T-helper 1 cell treated with Interleukin-12 subunit alpha and Interleukin-12 subunit beta and Interleukin-4 antibody, amounts not matched to agents 30 μg/mL and 1 μg/mL, for 36 hours (primary cell): ENCODE measurements around the gene ARL6IP5.

Experiments
- H3K27ac Mint-ChIP-seq: one replicate; pipeline ENCODE4 v1.8.0; 2021; ENCODE audit warnings: mild to moderate bottlenecking, mixed read lengths
- H3K27me3 Mint-ChIP-seq: one replicate; pipeline ENCODE4 v1.8.0; 2021; ENCODE audit warnings: low read depth, mixed read lengths
- H3K36me3 Mint-ChIP-seq: one replicate; pipeline ENCODE4 v1.8.0; 2021; ENCODE audit warnings: low read depth, mixed read lengths
- H3K4me1 Mint-ChIP-seq: one replicate; pipeline ENCODE4 v1.8.0; 2021; ENCODE audit warnings: low read depth, mixed read lengths
- H3K4me3 Mint-ChIP-seq: one replicate; pipeline ENCODE4 v1.8.0; 2021; ENCODE audit warnings: mild to moderate bottlenecking, moderate library complexity, mixed read lengths
- H3K9me3 Mint-ChIP-seq: one replicate; pipeline ENCODE4 v1.8.0; 2021; ENCODE audit warnings: mixed read lengths

Gene ARL6IP5

GRCh38 chr3:69118555-69118954 is 33.8 kb downstream of the ARL6IP5 start:
- Mint-ChIP-seq H3K27ac (no peak overlapping the region), H3K36me3 (no peaks in the 10 kb centered on the region), H3K4me3 (no peak overlapping the region), H3K27me3 (no peaks in the 10 kb centered on the region), H3K9me3 (no peaks in the 10 kb centered on the region), H3K4me1 (peaks cover 2% of the 10 kb centered on the region)

DNA sequence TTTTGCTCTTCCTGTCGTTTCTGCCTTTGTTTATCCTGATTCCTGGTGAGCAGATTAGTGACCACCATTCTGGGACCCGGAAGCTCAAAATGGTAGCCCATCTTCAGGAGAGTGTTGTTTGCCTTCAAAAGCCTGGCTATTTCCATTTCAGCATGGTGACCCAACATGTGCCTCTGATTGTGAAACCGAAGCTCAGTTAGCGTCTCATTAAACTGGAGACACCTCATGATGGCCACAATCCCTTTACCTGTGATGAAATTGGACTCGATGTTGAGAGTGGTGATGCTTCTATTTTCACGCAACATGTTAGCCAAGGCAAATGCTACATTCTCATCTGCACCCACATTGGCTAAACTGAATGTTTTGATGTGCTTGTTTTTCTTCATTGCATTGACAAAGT is 34.4 kb downstream of the ARL6IP5 start:
- Mint-ChIP-seq H3K27ac (no peak overlapping the region), H3K4me3 (no peak overlapping the region), H3K4me1 (peaks cover 2% of the 10 kb centered on the region), H3K27me3 (no peaks in the 10 kb centered on the region), H3K9me3 (no peaks in the 10 kb centered on the region), H3K36me3 (no peaks in the 10 kb centered on the region)

DNA sequence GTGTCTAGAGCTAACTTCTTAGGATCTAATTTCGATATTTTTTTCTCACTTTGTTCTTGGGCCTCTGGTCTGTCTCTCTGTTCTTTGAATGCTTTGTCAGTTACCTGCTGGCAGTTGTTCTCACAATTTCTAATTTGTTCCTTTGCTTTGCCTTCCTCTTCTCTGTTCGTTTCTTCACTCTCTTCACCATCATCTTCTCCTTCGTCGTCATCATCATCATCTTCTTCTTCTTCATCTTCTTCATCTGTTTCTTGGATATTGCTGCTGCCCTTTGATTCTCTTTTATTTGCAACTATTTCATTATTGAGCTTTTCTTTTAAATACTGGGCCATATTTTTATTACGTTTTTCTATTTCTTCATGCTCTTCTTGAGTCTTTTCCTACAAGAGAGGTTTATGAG is 34.9 kb downstream of the ARL6IP5 start:
- H3K27ac Mint-ChIP-seq, result no peak overlapping the region

GRCh38 chr3:69120879-69121464 is 36.2 kb downstream of the ARL6IP5 start:
- Mint-ChIP-seq H3K36me3 (no peaks in the 10 kb centered on the region), H3K27ac (no peak overlapping the region), H3K9me3 (no peaks in the 10 kb centered on the region), H3K4me3 (no peak overlapping the region), H3K27me3 (no peaks in the 10 kb centered on the region), H3K4me1 (peaks cover 2% of the 10 kb centered on the region)

More for the DNA sequence above, 34.9 kb downstream of the ARL6IP5 start:
- Mint-ChIP-seq H3K4me3 (no peak overlapping the region), H3K4me1 (peaks cover 2% of the 10 kb centered on the region), H3K27me3 (no peaks in the 10 kb centered on the region), H3K36me3 (no peaks in the 10 kb centered on the region), H3K9me3 (no peaks in the 10 kb centered on the region)

DNA sequence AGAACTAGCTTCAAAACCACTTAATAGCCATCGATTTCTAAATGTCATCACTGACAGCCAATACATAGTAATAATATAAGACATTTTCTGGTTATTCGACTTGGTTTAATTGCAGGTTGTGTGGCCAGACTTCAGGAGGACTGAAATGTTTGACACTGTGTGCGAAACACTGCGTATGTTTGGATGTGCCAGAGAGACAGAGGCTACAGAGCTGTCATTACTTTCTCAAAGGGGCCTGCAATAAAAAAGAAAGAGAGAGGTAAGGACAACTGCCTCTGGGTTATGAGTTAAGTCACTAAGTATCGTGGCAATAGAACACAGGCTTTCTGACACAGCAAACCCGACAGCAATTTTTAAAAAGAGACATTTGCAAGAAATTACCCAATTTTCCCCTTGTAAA is 36.8 kb downstream of the ARL6IP5 start:
- peaks cover 4% of the 10 kb centered on the region for H3K27me3 Mint-ChIP-seq
- H3K4me3 Mint-ChIP-seq, result no peak overlapping the region
- H3K4me1 Mint-ChIP-seq, result peaks cover 2% of the 10 kb centered on the region
- no peaks in the 10 kb centered on the region for H3K9me3 Mint-ChIP-seq
- no peak overlapping the region for H3K27ac Mint-ChIP-seq
- H3K36me3 Mint-ChIP-seq, result no peaks in the 10 kb centered on the region

DNA sequence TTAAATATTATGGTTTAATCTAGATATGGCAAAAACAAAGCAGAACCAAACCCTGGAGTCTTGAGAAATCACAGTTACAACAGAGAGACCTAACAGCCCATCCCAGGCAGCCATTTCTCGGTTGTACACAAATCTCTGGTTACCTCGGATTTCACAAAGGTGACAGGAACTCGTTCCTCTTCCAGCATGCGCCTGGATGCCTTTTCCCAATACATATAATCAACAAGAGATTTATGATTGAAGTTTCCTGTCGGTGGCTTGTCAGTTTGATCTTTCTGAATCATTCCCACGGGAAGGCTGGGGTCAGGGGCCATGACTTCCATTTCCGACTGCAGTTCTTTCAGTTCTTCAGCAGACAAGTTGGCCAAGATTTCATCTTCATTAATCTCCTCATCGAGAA is 37.2 kb downstream of the ARL6IP5 start:
- Mint-ChIP-seq H3K27ac (no peak overlapping the region), H3K36me3 (no peaks in the 10 kb centered on the region), H3K27me3 (peaks cover 8% of the 10 kb centered on the region), H3K4me1 (peaks cover 2% of the 10 kb centered on the region), H3K9me3 (no peaks in the 10 kb centered on the region), H3K4me3 (no peak overlapping the region)

DNA sequence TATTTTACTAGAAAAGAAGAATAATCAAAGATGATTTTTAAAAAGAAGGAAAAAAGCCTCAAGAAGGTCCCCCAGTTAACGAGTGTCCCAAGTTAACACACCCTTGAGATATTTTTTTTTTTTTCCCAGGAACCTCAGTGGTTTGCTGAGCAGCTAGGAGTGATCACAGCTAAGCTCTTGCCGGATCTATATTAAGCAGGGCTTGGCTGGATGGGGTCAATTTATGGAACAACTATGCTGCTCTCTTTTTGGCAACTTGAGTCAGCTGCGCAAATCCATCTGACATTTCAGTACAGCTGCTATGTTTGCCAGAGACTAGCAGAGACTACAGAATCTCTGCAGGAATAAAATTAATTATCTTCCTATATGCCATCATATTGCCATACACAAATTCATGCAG is 37.7 kb downstream of the ARL6IP5 start, which contains the start of gene LMOD3:
Gene LMOD3 (minus strand): TSS at position 193 of the 400 bp plus-strand sequence. CDS start 209 bp downstream, outside the sequence.
- peaks cover 2% of the 10 kb centered on the region for H3K4me1 Mint-ChIP-seq
- H3K4me3 Mint-ChIP-seq, result no peak within 1 kb of the TSS
- no peaks in the 10 kb centered on the region for H3K36me3 Mint-ChIP-seq
- no peaks in the 10 kb centered on the region for H3K9me3 Mint-ChIP-seq
- no peak within 1 kb of the TSS for H3K27ac Mint-ChIP-seq
- H3K27me3 Mint-ChIP-seq, result peaks cover 12% of the 10 kb centered on the region

GRCh38 chr3:69126216-69126615 is 41.5 kb downstream of the ARL6IP5 start:
- H3K27ac Mint-ChIP-seq, result no peak overlapping the region
- no peak overlapping the region for H3K4me3 Mint-ChIP-seq
- H3K36me3 Mint-ChIP-seq, result no peaks in the 10 kb centered on the region
- H3K9me3 Mint-ChIP-seq, result no peaks in the 10 kb centered on the region
- no peaks in the 10 kb centered on the region for H3K4me1 Mint-ChIP-seq
- peaks cover 18% of the 10 kb centered on the region for H3K27me3 Mint-ChIP-seq

GRCh38 chr3:69126999-69127398 is 42.3 kb downstream of the ARL6IP5 start:
- Mint-ChIP-seq H3K27me3 (peaks cover 20% of the 10 kb centered on the region), H3K9me3 (no peaks in the 10 kb centered on the region), H3K4me1 (no peaks in the 10 kb centered on the region), H3K27ac (no peak overlapping the region), H3K36me3 (no peaks in the 10 kb centered on the region), H3K4me3 (no peak overlapping the region)

GRCh38 chr3:69128509-69128908 is 43.8 kb downstream of the ARL6IP5 start:
- H3K36me3 Mint-ChIP-seq, result no peaks in the 10 kb centered on the region
- H3K4me1 Mint-ChIP-seq, result no peaks in the 10 kb centered on the region
- no peaks in the 10 kb centered on the region for H3K9me3 Mint-ChIP-seq
- H3K27me3 Mint-ChIP-seq, result peaks cover 21% of the 10 kb centered on the region
- no peak overlapping the region for H3K4me3 Mint-ChIP-seq
- no peak overlapping the region for H3K27ac Mint-ChIP-seq

- Mint-ChIP-seq H3K4me3 (no peak overlapping the region), H3K4me1 (no peaks in the 10 kb centered on the region), H3K9me3 (no peaks in the 10 kb centered on the region), H3K36me3 (no peaks in the 10 kb centered on the region), H3K27ac (no peak overlapping the region), H3K27me3 (peaks cover 21% of the 10 kb centered on the region)
Observed at GRCh38 chr3:69129531-69129930, 44.8 kb downstream of the ARL6IP5 start.

GRCh38 chr3:69130689-69131088 is 46.0 kb downstream of the ARL6IP5 start:
- H3K4me3 Mint-ChIP-seq, result no peak overlapping the region
- H3K9me3 Mint-ChIP-seq, result no peaks in the 10 kb centered on the region
- H3K36me3 Mint-ChIP-seq, result no peaks in the 10 kb centered on the region
- H3K27ac Mint-ChIP-seq, result no peak overlapping the region
- peaks cover 26% of the 10 kb centered on the region for H3K27me3 Mint-ChIP-seq
- H3K4me1 Mint-ChIP-seq, result no peaks in the 10 kb centered on the region

GRCh38 chr3:69137005-69137404 is 52.3 kb downstream of the ARL6IP5 start:
- H3K9me3 Mint-ChIP-seq, result no peaks in the 10 kb centered on the region
- H3K27ac Mint-ChIP-seq, result no peak overlapping the region
- no peak overlapping the region for H3K4me3 Mint-ChIP-seq
- no peaks in the 10 kb centered on the region for H3K36me3 Mint-ChIP-seq
- H3K4me1 Mint-ChIP-seq, result no peaks in the 10 kb centered on the region
- H3K27me3 Mint-ChIP-seq, result peaks cover 46% of the 10 kb centered on the region

DNA sequence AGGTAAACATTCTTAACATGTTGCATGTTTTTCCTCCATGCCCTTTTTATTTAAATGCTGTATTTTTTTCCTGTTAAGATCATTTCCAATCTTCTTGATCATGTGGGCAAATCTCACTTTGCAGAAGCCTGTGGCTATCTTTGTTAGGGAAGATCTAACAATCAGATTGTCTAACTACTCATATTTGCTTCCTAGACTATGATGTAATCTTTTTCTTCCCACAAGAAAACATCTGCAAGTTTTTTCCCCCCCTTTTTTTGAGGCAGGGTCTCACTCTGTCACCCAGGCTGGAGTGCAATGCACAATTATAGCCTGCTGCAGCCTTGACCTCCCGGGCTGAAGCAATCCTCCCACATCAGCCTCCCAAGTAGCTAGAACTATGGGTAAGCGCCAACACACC is 52.7 kb downstream of the ARL6IP5 start:
- H3K4me1 Mint-ChIP-seq, result no peaks in the 10 kb centered on the region
- H3K9me3 Mint-ChIP-seq, result no peaks in the 10 kb centered on the region
- no peaks in the 10 kb centered on the region for H3K36me3 Mint-ChIP-seq
- no peak overlapping the region for H3K27ac Mint-ChIP-seq
- H3K4me3 Mint-ChIP-seq, result no peak overlapping the region
- peaks cover 47% of the 10 kb centered on the region for H3K27me3 Mint-ChIP-seq

- peaks cover 50% of the 10 kb centered on the region for H3K27me3 Mint-ChIP-seq
- no peak overlapping the region for H3K27ac Mint-ChIP-seq
- no peaks in the 10 kb centered on the region for H3K4me1 Mint-ChIP-seq
Observed at GRCh38 chr3:69141313-69141712, 56.6 kb downstream of the ARL6IP5 start.

GRCh38 chr3:69142090-69142489 is 57.4 kb downstream of the ARL6IP5 start:
- peaks cover 47% of the 10 kb centered on the region for H3K27me3 Mint-ChIP-seq
- H3K4me1 Mint-ChIP-seq, result no peaks in the 10 kb centered on the region
- no peak overlapping the region for H3K27ac Mint-ChIP-seq
- H3K4me3 Mint-ChIP-seq, result no peak overlapping the region
- no peaks in the 10 kb centered on the region for H3K9me3 Mint-ChIP-seq
- H3K36me3 Mint-ChIP-seq, result no peaks in the 10 kb centered on the region

More at GRCh38 chr3:69141313-69141712, 56.6 kb downstream of the ARL6IP5 start:
- Mint-ChIP-seq H3K36me3 (no peaks in the 10 kb centered on the region), H3K4me3 (no peak overlapping the region), H3K9me3 (no peaks in the 10 kb centered on the region)
